ENCODE measurements around the gene NRARP. TPM values are rescaled to one million over a fixed set of nuclear protein-coding genes. Genes with fewer than 3 reads are reported as not detected.

The NRARP gene
- total RNA-seq, result 31.7 and 33.7 TPM in 2 replicates
- long read RNA-seq, partial matches to known transcripts, result 0 of 2 reads
- long read RNA-seq, other reads (novel, unspliced or antisense), result 0 of 2 reads

- Mint-ChIP-seq H3K36me3 (ENCODE audit: low read depth) (peaks cover 4% of the 10 kb centered on the region), H3K27ac (ENCODE audit: unreplicated experiment) (peak within 1 kb of the TSS; percentile 92), H3K27me3 (ENCODE audit: low read depth) (peaks cover 24% of the 10 kb centered on the region), H3K4me1 (peaks cover 44% of the 10 kb centered on the region), H3K4me3 (peak within 1 kb of the TSS; percentile 97), H3K9me3 (no peaks in the 10 kb centered on the region)
- peak; percentile 85 for DNase-seq (ENCODE audit: low read depth, low spot score)
- TF ChIP-seq CTCF (conservative IDR thresholded peaks at IDR 0.05), result no peak
These were observed at the start of gene NRARP for GRCh38 chr9:137302118-137302448. Gene NRARP, minus strand, starts transcription at chr9:137302271. Its CDS starts 343 bp downstream, at chr9:137301928.

GRCh38 chr9:137350696-137351584 is 48.9 kb upstream of the NRARP start:
- no peak for DNase-seq (ENCODE audit: low read depth, low spot score)

GRCh38 chr9:137349471-137350033 is 47.5 kb upstream of the NRARP start:
- no peak overlapping the region for H3K27ac Mint-ChIP-seq (ENCODE audit: unreplicated experiment)
- peaks cover 13% of the 10 kb centered on the region for H3K36me3 Mint-ChIP-seq (ENCODE audit: low read depth)
- no peaks in the 10 kb centered on the region for H3K9me3 Mint-ChIP-seq
- H3K4me1 Mint-ChIP-seq, result no peaks in the 10 kb centered on the region
- no peak for TF ChIP-seq CTCF (conservative IDR thresholded peaks at IDR 0.05)
- no peaks in the 10 kb centered on the region for H3K27me3 Mint-ChIP-seq (ENCODE audit: low read depth)
- DNase-seq (ENCODE audit: low read depth, low spot score), result no peak
- no peak overlapping the region for H3K4me3 Mint-ChIP-seq

More at GRCh38 chr9:137350696-137351584, 48.9 kb upstream of the NRARP start:
- H3K4me1 Mint-ChIP-seq, result no peaks in the 10 kb centered on the region
- no peak overlapping the region for H3K4me3 Mint-ChIP-seq
- H3K36me3 Mint-ChIP-seq (ENCODE audit: low read depth), result peaks cover 11% of the 10 kb centered on the region
- no peak overlapping the region for H3K27ac Mint-ChIP-seq (ENCODE audit: unreplicated experiment)
- H3K9me3 Mint-ChIP-seq, result no peaks in the 10 kb centered on the region
- no peaks in the 10 kb centered on the region for H3K27me3 Mint-ChIP-seq (ENCODE audit: low read depth)
- TF ChIP-seq CTCF (conservative IDR thresholded peaks at IDR 0.05), result no peak

GRCh38 chr9:137348769-137349470 is 46.8 kb upstream of the NRARP start:
- no peak overlapping the region for H3K4me3 Mint-ChIP-seq
- no peak overlapping the region for H3K27ac Mint-ChIP-seq (ENCODE audit: unreplicated experiment)
- no peak for DNase-seq (ENCODE audit: low read depth, low spot score)
- peaks cover 16% of the 10 kb centered on the region for H3K36me3 Mint-ChIP-seq (ENCODE audit: low read depth)
- H3K27me3 Mint-ChIP-seq (ENCODE audit: low read depth), result no peaks in the 10 kb centered on the region
- TF ChIP-seq CTCF (conservative IDR thresholded peaks at IDR 0.05), result no peak
- H3K4me1 Mint-ChIP-seq, result no peaks in the 10 kb centered on the region
- H3K9me3 Mint-ChIP-seq, result no peaks in the 10 kb centered on the region

GRCh38 chr9:137347928-137348327 is 45.9 kb upstream of the NRARP start:
- H3K4me1 Mint-ChIP-seq, result no peaks in the 10 kb centered on the region
- peaks cover 19% of the 10 kb centered on the region for H3K36me3 Mint-ChIP-seq (ENCODE audit: low read depth)
- no peaks in the 10 kb centered on the region for H3K9me3 Mint-ChIP-seq
- no peak for DNase-seq (ENCODE audit: low read depth, low spot score)
- H3K27ac Mint-ChIP-seq (ENCODE audit: unreplicated experiment), result no peak overlapping the region
- TF ChIP-seq CTCF (conservative IDR thresholded peaks at IDR 0.05), result no peak
- H3K27me3 Mint-ChIP-seq (ENCODE audit: low read depth), result no peaks in the 10 kb centered on the region
- H3K4me3 Mint-ChIP-seq, result no peak overlapping the region
